DMS114 treated with DMSO at 0.1 percent for 48 hours (cell line): ENCODE measurements around the gene RNF26.

Source experiments
- DNase-seq: peaks from one replicate; lab custom pipeline; 2025; ENCODE audit not compliant: unreplicated experiment; lab: John Stamatoyannopoulos, UW

RNF26 gene

DNA sequence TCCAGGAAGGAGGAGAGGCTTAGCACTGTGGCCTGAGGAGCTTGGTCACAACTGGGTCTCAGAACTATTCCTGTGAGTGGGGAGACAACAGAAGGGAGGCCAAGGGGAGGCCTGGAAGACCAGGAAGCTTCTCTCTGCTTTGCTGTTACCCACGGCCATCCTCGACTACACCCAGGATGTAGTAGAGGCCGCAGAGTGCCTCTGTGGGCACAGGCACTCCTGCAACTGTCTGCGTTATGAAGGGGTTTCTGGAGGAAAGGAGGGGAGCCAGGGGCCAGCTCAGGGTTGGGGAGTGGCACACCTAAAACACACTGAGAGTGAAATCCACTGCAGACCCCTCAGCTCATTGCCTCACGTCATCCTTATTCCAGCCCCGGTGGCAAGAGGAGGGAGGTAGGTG is 16.0 kb downstream of the RNF26 start:
- DNase-seq: no peak

DNA sequence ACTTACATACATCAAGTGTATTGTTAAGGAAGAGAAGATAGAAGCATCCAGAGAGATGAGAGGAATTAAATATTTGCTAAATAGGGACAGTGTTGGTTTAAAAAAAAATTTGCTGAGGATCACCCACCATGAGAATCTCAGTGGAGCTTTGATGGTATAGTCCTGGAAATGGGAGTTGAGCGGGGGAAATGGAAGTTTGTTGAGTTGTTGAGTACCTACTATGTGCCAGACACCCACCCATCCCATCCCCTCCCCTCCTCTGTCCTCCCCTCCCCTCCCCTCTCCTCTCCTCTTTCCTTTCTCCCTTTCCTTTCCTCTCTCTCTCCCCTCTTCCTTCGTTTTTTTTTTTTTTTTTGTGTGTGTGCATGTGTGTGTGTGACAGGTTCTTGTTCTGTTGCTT is 16.9 kb downstream of the RNF26 start:
- no peak for DNase-seq

DNA sequence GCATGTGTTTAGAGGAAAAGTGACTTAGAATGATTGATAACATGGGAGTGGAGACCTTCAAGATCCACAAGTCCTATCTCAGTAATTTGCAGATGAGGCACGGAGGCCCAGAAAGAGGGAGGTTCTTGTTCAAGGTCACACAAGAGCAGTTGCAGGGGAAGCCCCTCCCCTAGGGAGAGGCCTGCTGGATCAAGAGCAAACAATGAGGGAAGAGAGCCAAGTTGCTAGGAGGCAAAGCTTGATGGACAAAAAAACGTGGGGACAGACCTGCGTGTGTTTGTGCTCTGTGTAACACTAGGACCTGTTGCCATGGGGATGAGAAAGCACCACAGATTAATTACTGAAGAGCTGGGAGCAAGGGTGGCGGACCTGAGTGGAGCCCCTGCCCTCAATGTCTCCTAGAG is 18.5 kb downstream of the RNF26 start:
- DNase-seq: no peak

DNA sequence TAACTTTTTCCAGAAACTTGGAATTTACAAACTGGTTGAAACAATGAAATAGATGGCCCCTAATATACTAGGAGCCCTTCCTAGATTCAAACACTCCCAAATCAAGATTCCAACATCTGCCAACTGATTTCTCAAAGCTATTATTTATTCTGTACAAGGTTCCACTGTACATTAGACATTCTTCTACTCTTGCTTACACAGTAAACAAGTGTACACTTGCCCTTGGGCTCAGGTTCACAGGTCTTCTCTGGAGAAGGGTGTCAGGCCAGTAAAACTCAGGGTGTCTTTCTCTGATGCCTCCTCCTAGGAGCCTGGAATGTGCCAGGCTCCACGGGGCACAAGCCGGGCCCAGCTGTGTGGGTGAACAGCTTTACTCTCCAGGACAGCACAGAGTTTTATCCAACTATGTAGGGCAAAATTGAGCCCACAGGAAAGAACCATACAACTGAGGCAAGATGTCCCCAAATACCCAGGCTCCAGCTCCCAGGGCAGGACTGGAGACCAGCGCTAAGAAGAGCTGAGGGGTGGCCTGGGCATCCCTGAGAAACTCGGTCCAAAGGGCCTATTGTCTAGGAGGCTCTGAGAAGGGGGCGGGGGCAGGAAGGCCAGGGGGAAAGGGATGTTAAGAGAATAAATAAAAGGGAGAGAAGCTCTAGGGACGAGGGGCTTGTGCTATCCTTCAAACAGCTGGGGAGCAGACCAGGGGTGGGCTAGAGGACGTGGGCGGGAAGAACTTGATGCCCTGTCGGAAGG is 20.9 kb downstream of the RNF26 start:
- no peak for DNase-seq

DNA sequence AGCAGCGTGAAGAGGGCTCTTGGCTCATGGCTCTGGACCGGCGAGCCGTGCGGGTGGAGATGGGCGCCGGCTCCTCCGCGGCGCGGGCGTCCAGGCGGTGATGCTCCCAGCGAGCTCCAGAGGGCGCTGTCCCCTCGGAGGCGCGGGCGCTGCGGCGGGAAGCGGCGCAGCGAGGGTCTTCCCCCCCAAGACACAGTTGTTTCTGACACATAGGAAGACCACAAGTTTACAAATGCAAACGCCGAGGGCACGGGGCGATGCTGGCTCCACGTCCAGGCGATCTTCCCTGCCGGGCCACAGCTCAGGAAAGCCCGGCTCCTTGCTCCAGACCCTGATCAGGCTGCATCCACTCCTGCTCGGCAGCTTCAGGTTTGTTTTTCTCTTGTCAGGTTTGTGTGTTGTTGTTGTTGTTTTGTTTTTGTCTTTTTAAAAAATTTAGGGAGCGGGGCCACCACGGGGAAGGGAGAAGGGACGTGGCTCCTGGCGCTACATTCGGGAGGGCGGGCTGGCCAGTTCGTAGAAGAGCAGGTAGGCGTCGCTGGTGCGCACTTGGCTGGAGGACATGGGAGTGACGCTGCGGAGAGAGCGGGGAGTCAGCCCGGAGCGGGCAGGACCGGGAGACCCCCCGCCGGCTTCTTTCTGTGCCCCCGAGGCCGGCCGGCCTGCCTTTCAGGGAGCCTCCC is 22.2 kb downstream of the RNF26 start:
- DNase-seq: no peak

DNA sequence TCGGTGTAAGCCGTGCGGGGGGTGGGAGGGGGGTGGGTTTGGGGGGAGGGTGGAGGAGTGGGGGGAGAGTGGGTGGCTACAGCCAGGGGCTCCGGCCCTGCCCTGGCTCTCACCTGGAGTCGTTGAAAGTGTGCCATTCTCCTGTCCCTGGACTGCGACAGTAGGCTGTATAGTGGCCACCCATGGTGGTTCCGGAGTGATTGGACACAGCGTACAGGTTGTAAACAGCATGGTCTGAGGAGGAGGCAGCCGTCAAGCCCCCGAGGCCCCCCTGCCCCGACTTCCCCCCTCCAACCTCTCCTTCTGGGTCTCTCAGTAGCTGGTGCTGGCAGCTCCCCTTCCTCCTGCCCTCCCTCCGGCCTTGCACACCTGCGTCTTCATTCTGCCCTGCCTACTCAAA is 22.7 kb downstream of the RNF26 start:
- no peak for DNase-seq

DNA sequence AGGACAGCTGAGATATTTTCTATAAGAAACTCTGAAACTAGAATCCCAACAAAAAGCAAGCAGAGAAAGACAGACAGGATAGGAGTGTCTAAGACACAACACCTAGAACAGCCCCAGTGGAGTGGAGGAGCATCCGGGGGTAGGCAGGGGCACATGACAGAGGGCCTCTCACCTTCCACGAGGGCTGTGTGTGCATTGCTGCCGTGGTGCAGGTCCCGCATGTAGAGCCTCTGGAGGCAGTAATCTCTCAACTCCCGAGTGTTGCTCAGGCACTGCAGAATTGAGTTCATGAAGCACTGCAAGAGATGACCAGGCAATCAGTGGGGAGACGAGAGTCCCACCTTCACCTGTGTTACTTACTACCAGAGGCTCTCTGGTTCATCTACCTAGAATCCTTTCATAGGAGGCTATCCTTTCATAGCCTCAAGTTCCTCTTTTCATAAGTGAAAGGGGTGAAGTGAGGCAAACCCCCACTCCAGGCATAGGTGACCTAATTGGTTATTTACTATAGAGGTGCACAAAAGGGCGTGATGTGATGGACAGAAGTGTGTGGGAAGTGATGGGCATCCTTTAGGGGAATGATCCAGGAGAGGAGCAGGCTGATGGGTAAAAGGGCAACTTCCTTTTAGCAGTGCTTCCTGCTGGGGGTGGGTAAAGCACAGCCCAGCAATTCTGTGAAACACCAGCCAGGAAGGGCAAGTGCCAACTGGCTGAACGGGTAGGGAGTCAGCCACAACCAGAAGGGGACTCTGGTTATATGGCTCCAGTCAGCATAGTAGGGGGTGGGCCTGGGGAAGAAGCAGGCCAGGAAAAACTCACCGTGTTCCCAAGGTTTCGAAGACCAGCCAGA is 25.3 kb downstream of the RNF26 start:
- no peak for DNase-seq

DNA sequence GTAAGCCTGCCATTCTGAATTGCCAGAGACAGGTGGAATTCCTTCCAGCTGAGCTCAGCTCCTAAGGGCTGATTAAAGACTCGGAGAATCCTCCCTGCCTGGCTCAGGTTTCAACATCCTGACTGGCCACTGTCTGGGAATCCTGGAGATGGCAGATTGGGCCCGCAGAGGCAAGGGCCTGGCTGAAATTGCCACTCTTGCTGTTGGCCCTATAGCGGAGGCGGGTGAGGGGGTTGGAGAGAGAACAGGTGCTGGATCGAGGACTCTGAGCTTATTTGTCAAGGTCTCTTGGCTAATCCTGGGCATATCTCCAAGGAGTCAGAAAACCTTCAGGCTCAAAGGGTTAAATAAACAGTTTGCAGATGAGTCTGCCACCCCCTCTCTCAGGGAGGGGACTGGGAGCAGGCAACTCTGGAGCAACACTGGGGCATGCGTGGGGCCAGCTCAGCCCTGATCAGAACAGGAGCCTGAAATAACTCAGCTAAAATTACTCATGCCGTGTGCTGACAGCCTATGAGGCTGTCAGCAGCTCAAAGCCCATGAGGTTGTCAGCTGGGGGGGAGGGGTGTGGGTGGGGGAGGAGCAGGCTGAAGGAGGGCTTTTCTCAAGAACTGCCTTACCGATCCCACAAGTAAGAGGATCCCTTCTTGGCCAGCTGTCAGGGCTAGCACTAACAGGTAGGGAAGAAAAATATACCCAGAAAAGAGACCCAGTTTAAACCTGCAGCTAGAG is 26.9 kb downstream of the RNF26 start:
- DNase-seq: no peak

DNA sequence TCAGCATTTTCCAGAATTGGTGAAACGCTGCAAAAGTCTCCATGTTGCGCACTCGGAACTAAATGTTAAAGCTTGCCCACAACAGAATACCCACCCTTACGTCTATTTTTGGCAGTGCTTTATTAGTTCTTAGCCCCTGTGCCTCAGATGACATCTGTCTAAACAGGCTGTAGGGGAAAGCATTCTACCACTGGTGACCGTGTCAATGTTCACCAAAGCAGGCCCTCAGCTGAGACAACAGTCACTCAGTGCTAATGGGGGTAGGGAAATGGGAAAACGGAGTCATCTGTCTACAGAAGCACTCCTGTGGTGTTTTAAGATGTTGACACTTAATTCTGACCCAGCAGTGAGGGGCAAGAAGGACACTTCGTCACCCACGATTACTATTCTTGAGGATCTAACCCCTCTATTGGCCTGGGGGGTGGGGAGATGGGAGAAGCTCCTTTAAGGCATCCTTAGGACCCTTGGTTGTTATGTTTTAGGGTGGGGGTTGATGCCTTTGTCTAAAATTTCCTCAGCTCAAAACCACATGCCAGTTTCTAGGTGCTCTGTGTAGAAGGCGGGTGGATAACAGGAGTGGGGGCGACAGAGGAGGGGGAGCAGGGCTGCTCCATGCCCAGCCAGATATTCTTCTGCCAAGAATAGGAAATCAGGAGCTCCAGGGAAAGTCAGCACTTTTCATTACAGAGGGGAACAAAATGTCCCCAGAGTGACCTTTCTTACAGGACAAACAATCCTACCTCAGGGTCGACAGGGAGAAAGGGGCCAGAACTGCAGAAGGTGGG is 27.8 kb downstream of the RNF26 start:
- no peak for DNase-seq

DNA sequence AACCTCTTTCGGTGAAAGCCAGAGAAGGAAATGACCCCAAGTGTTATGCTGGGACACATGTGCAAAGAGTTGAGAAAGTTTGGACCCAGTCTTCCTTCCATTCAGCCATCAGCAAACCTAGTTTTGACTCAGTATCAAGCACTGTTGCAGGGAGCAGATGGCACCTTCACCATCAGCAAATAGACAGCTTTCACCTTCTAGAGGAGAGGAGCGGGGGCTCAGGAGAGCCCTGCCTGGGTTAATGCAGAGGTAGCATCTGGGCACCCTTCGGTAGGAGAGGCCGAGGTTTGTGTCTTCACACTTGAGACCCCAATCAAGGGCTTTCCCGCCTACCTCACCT is 28.4 kb downstream of the RNF26 start:
- no peak for DNase-seq

DNA sequence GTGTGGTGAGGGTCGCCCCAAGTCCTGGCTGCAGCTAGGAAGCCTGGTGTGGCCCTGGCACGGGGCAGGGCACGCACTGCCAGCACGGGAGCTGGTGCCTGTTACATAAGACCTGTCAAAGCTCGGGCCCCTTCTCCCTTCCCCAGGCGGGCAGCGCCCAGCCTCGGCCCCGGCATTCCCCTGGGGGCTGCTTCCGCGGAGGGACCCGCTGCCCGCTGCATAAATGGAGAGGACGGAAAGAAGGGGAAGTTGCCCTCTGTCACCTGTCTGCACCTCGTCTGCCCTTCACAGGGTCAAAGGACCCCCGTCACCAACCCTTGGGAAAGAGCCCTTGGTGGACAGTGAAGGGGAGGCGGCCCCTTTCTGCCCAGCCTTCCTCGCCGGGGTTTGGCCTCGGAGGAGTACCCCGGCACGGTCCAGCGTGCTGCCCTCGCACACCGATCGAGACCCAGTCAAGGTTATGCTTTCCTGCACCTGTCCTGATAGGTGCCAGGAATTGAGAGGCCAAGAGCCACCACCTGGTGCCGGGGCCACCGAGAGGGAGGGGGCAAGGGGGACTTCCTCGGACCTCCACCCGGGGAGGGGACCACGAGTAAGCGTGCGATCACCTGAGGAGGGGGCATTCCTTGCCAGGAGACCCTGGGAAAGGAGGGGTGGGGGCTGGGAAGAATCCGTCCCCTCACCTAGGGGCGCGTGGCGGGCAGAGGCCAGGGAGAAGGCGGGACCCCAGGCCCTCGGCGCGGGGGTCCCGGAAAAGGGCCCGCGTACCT is 28.9 kb downstream of the RNF26 start:
- DNase-seq: no peak

DNA sequence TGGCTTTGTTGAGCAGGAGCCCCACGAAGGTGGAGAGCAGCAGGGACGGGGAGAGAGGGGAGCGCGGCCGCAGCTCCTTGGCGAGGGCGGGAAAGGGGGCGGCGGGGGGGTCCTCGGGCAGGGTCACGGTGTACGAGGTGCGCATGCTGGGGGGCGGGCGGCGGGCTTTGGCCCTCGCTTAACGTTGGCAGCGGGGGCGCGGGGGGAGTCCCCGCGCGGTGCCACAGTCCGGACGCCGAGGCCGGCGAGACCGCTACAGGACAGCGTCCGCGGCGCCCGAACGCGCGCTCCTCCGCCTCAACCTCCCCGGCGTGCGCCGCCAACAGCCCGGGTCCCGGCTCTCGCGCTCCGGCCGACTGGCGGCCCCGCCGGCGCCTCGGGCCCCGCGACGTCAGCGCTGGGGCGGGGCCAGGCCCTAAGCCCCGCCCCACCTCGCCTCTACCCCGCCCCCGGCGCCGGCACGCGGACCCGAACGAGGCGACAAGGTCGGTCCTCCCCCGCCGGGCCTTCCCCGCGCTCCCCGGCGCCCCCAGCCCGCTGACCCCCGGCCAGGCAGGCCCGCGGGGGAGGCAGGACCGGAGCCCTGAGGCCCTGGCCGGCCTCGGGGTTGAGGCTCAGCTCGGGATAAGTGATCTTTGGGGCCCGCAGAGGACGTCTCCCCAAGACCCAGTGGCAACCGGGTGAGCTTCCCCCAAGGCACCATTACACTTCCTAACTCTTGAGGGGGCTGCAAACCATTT is 29.7 kb downstream of the RNF26 start:
- DNase-seq: no peak

DNA sequence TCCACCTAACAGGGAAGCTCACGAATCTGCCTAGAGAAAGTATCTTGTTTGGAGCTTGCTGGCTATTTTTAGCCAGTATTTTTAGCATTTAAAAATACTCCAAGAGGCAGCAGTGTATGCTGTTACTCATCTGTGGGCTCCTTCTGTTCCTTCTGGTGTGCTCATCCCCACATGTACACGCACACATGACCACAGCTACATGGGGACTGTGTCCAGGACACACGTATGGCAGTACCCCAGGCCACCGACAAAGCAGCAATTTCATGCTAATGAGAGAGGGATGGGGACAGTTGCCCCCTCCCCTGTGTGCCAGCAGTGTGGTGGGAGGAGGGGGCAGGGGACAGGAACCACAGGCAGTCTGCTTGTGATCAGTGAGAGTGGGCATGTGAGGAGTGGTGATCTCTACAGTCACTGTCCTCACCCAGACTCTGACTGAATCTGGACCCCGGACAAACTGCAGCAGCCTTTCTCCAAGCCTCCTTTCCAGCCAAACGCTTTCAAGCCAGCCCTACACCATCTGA is 30.8 kb downstream of the RNF26 start:
- no peak for DNase-seq

DNA sequence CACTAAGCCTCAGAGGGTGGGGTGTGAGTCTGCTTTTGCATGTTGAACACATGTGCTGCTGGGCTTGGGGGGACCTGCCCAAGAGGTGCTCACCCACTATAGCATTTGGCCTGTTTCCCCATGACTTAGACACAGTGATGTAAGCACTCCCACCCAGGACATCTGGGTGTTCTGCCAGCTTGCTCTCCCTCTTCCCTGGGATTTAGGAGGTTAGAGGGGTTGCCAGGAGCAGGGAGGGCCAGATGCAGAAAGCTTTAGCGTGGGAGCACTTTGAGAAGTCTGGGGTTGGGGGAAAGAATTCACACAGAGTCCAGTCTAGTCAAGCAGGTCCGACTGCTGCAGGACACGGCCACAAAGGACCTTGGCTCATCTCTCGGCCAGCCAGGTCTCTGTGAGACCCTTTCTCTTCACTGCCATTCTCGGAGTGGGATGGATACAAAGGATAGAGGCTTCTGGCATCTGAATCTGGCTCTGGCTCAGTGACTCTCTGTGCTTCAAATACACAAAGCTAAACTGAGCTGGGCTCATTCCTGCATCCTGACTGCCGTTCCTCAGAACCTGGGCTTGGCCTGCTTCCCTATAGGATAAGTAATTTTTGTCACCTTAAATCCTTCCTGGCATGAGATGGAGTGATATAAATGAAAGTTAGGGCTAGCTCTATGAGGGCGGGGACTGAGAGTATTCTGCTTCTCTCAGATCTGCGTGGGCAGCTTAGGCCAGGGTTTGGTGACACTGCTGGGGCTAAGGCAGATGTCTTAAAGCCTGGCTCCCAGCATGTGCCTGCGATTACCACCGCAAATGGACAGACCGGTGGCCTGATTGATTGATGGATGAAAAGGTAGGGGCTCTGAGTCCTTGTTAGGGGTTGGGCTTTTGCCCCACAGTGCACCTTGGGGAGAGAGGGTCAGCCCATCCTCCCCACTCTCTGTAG is 32.6 kb downstream of the RNF26 start:
- DNase-seq: no peak

DNA sequence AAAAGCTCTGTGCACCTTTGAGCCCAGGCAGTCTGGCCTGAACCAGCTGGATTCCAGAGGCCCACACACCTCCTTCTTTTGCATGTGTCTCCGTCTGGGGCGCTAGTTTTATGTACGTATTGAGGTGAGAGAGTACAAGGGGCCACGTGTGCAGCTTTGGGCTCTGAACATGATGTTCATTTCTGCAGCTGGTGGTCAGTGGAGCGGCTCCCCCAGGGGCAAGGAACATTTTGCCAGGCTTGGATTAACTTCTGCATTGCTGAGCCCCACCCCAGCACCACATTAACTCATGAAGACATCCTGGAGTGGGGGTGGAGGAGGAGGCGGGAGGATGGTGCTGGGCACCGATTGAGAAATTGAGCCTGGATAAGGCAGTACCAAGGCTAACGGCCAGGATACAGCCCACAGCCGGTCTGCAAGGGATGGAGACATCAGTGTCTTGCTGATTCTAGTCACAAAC is 33.4 kb downstream of the RNF26 start:
- no peak for DNase-seq

DNA sequence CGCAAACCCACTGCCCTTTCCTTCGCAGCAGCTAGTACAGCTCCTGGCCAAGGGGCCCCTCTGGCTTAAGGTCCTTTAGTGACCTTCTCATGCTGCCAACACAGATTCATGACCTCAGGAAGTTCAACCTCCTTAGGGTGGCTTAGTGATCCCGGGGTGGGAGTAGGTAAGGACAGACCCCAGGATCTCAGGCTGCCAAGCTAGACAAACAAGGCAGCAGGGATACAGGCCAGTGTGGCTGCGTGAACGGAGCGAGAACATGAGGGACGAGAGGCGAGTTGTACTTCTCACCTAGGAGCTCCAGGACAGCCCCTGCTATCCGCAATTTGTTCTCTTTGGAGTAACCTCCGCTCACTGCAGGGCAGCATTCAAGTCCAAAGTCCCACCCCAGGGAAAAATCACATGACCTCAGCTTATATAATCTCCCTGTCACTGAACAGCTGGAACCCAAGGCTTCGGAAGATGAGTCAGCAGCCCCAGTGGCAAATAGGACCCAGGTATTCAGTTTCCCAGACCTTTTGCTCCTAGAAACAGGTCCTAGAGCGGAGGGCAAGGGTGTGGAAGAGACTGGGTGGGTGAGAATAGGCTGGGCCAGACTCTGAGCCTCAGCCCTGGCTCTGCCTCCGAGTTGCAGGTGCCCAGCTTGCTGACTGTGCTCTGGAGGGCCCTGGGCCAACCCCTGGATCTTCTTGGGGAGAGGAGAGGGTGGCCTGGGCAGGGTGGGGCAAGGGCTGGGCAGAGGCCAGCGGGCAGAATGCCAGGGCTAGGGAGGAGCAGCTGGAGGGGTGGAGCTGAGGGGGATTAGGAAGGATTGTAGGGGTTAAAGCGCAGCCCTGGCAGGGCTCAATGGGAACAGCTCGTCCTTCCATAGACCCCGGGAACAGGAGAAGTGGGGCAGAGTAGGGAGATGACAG is 34.1 kb downstream of the RNF26 start:
- DNase-seq: no peak
